GM12875 (cell line): ENCODE data around the gene UBE2F.

Experiments used
- H3K4me3 ChIP-seq: one replicate; pipeline ENCODE4 v1.5.1; 2011; ENCODE audit warnings: low read depth, low read length, control low read depth
- TF ChIP-seq, protein P1 (sequence below): IDR thresholded peaks from 2 replicates; pipeline ENCODE4 v1.5.1; 2011; ENCODE audit warnings: low read depth, mild to moderate bottlenecking, control low read depth, inconsistent platforms, low read length, moderate library complexity, borderline replicate concordance; ENCODE audit not compliant: insufficient read depth

The UBE2F gene

DNA sequence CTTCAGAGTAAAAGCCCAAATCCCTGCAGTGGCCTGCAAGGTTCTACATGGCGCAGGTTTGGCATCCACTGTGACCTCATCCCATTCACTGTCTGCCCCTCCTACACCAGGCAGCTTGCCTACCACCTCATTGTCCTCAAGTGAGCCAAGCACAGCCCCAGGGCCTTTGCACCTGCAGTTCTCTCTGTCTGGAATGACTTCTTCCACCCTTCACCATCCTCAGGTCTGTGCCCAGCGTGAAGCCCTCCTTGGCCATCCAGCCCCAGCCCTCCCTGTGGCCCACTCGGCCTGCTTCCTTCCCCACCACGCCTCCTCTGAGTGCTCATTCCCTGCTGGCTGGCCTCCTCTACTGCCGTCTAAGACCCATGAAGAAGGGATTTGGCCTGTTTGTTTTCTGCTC lies 32.6 kb upstream of the UBE2F start:
- TF ChIP-seq, protein P1, sequence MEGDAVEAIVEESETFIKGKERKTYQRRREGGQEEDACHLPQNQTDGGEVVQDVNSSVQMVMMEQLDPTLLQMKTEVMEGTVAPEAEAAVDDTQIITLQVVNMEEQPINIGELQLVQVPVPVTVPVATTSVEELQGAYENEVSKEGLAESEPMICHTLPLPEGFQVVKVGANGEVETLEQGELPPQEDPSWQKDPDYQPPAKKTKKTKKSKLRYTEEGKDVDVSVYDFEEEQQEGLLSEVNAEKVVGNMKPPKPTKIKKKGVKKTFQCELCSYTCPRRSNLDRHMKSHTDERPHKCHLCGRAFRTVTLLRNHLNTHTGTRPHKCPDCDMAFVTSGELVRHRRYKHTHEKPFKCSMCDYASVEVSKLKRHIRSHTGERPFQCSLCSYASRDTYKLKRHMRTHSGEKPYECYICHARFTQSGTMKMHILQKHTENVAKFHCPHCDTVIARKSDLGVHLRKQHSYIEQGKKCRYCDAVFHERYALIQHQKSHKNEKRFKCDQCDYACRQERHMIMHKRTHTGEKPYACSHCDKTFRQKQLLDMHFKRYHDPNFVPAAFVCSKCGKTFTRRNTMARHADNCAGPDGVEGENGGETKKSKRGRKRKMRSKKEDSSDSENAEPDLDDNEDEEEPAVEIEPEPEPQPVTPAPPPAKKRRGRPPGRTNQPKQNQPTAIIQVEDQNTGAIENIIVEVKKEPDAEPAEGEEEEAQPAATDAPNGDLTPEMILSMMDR: no peak
- H3K4me3 ChIP-seq: no peak overlapping the region

DNA sequence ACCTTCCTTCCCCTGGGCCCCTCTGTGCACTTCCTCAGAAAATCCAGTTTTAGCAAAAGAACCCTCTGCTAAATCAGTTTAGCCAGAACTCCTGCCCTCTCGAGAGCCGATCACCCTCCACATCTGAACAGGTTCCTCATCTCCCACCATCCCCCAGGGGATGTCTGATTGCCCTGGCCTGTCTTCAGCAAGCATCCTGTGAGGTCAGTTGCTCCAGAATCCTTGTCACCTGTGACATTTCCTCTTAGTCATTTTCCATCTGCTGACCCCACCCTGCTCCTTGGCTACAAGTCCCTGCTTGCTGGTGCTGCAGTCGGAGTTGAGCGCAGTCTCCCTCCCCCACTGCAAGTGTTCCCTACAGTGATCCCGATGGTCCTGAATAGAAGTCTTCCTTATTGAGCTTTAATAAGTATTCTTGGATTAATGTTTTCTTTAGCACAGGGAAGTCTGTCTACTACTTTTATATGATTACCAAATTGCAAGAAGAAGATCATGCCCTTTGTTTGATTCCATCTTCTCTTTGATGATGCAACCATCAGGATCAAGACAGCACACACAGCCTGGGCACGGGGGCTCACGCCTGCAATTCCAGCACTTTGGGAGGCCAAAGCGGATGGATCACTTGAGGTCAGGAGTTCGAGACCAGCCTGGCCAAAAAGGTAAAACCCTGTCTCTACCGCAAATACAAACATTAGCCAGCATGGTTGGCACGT lies 30.9 kb upstream of the UBE2F start:
- TF ChIP-seq, protein P1: no peak
- no peak overlapping the region for H3K4me3 ChIP-seq

DNA sequence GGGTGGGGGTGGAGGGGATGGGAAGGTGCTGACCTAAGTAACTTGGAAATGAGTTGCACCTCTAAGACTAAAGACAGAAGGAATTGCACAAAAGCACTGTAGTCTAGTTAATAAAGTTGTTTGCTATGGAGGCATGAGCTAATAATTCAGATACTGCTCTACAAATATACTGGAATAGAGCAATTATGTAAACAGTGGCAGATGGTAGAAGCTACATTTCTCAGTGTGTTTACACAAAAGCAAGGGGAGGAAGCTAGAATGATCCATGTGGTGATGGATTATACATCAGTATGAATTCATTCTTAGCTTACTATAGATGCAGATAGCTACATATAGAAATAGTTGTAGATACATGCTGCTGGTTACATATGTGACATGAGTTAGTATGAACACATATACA lies 27.6 kb upstream of the UBE2F start:
- H3K4me3 ChIP-seq: no peak overlapping the region
- TF ChIP-seq, protein P1: no peak

DNA sequence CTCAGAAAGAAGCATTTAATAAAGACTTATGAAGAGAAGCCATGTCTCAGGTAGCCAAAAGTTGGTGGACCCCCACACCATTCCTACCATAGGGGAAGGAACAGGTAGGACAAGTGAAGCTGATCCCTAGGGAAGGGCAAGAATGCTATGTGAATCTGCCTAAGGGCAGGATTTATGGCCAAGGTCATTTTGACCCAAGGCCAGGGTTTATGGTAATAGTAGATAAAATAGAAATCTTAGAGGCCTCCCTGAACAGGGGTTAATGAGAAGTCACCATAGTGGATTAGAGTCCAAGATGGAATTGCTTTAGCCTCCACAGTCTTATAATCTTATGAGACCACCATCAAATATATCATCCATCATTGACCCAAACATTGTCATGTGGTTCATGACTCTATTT lies 26.0 kb upstream of the UBE2F start:
- TF ChIP-seq, protein P1: no peak
- H3K4me3 ChIP-seq: no peak overlapping the region

DNA sequence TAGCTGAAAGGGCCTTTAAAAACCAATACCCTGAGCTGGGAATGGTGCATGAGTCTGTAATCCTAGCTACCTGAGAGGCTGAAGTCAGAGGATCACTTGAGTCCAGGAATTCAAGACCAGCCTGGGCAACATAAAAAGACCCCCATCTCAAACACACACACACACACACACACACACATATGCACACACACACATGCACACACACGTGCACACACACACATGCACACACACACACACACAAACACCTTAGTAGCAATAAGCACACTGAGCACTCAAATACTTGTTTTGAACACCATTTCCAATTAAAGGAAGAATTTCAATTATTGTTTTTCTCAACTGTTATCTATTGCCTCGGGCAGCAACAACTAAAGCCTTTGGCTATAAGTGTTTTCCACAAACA lies 25.6 kb upstream of the UBE2F start:
- TF ChIP-seq, protein P1: no peak
- no peak overlapping the region for H3K4me3 ChIP-seq

DNA sequence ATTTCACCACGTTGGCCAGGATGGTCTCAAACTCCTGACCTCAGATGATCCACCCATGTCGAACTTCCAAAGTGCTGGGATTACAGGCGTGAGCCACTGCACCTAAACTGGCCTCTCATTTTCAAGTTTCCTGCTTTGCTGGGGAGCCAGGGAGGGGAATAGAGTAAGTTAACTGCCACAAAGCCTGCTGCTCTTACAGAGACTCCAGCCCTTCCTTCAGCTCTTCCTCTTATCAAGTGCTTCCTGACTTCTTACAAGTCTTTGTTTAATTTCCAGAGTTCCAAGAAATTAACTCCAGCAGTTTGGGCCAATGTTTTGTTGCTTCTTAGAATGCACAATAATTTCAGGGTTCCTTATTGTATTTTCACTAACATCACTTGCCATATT lies 24.3 kb upstream of the UBE2F start:
- TF ChIP-seq, protein P1: no peak
- no peak overlapping the region for H3K4me3 ChIP-seq

DNA sequence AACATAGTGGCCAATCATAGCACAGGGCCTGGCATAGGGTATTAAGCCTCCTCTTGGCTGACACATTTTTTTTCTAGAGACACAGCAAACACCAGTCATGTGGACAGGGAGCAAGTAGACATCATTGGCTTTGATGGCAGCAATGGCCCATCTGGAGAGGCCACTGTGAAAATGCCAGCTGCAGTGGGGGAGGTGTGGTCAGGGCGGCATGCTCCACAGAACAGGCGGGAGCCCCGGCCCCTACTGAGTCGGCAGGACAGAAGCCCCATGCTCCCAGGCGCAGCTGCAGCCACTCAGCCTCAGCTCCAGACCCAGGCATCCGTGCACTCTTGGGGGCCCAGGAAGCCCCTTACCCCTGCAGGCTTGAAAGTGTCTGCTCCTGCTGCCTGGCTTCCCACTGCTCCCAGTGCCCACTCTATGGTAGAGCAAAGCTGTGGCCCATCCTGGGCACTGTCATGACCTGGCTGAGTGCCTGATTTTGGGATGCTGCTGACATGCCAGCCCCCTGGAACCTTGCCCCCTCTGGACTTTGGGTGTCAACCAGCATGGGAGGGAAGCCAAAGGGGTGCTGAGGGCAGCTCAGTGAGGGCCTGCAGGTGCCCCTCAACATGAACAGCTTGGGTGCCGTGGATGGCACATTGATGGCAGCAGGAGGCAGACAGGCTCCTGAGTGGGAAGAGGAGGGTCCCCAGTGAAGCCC lies 23.3 kb upstream of the UBE2F start:
- H3K4me3 ChIP-seq: no peak overlapping the region
- TF ChIP-seq, protein P1: no peak
